Cerebellar nuclear complex (tissue), 1 donor: Measurements from ENCODE around the gene B3GAT3.
A peak's percentile ranks its signal among the peaks of the same experiment; 100 is the strongest.
"Not testable (repeated sequence)": the region's sequence is repeated elsewhere in the genome, so short reads cannot be mapped to it uniquely, and the experiment has no call there.

Experiments
- DNase-seq, 2 experiments: peaks; one replicate each; lab custom pipeline; 2025; lab: John Stamatoyannopoulos, UW

Gene B3GAT3

DNA sequence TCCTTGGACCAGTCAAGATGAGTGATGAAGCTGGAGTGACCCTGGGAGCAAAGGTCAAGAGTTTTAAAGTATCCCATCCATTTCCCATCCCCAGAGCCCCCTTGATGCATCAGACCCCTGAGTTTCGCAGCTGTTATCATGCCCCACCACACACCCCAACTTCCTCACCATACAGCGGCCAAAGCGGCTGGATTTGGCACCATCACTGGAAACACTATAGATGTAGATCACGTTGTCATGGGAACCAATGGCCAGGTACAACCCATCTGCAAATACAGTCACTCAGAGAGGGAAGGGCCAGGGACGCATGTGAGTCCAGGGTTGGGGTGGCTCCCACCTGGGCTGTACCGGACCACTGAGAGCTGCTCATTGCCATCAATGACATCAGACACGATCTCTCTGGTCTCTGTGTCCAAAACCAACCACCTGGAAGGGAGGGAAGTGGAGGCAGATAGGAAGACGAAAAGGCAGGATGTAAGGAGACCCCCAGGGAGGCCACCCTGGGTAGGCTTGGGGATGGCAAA, 17.9 kb downstream of the B3GAT3 start:
- DNase-seq = no peak

DNA sequence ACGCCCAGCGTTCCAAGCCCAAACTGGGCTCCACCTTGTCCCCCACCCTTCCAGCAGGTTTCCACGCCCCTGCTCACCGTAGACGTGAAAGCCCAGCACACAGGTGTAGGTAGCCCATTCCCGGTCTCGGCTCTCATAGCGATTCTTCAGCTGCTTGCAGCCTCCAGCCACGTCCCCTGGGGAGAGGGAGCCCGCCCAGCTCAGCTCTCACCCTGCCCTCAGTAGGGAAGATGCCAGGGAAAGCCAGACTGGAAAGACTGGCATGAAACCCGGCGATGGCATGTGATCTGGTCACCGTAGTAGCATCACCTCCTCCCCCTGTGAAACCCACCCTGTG, 18.7 kb downstream of the B3GAT3 start:
- DNase-seq = no peak

DNA sequence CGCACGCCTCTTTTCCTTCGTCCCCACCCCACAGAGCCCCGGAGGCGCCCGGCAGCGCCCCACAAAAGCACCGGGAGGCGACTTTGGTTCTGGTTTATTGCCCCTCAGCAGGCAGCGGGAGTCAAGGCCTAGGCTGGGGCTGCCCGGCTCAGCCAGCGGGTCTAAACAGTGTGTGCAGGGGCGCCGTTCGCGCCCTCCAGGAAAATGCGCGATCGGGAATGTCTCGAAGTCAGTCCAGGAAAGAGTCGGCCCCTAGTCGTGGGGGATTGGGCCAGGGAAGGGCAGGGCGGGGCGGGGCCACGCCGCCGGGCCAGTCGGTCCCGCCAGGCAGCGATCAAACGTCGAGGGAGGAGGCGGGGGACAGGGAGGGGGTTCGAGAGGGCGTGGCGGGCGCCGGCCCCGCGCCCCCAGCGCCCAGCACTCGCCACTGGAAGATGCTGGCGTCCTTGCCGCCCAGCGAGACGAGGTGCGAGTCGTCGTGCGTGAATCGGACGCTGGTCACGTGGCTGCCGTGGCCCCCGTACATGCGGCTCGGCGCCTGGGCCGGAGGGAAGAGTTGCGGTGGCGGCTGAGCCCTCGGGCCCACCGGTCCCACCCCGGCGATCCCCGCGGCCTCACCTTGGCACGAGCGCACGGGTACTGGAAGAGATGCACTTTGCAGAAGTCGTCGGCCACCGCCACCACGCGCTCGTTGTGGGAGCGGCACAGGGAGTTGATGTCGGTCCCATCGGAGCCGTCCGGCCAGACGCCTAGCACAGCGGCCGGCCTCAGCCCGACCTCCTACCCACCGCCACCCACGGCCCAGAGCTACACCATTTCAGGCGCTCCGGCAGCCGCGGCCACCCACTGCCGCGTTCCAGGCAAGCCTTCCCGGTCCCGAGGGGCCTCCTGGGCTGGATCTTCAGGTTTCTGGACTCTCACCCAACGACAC, 19.4 kb downstream of the B3GAT3 start:
- DNase-seq = peak in 1 of 2 experiments; percentile 2

DNA sequence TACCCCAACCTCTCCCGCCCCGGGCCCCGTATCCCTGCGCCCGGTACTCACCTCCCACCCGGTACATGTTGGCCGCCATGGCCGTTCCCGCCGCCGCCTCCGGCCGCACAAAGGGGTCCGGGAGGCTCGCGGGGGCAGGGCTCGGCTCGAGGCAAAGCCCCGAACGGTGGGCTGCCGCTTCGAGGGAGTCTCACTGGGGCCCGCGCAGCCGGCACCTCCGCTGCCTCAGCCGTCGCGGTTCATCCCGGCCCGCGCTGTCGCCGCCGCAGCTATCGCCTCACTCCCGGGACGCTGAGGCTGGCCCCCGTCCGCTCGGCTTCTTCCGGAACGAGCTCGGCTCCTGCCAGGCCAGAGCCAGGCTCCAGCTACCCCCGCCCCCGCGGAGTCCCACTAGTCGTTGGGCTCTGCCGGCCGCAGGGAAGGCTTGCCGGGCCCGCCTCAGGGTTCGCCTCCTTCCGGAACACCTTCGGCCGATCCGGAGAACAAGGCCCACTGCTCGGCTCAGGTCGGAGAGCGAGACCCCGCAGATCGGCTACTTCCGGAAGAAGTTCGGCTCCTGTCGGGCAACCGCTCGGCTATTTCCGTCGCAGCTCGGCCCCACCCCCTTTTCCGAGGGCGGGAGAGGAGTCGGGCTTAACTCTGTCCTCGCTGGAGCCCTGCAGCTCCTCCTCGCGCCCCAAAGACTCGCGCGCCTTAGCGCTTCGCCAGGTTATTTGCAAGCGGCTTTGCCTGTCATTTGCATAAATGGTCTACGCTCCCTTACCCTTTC, 20.2 kb downstream of the B3GAT3 start, which contains the start of gene MTA2:
TSS of gene MTA2 (minus strand) at position 494 of the 769 bp plus-strand sequence. CDS start at position 79, 415 bp downstream.
- DNase-seq = peak; percentile 82 to 93

DNA sequence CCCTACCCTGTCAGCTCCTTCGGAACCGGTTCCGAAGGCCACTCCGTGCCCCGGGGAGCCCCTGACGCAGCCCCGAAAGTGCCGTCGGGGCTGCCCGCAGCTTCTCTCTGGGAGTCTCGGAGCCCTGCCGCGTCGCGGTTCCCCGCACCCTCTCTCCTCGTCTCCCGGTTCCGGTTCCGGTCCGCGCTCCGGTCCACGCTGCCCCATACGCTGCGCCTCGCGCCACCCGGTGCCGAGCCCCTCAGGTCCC, 20.7 kb downstream of the B3GAT3 start:
- DNase-seq = no peak

DNA sequence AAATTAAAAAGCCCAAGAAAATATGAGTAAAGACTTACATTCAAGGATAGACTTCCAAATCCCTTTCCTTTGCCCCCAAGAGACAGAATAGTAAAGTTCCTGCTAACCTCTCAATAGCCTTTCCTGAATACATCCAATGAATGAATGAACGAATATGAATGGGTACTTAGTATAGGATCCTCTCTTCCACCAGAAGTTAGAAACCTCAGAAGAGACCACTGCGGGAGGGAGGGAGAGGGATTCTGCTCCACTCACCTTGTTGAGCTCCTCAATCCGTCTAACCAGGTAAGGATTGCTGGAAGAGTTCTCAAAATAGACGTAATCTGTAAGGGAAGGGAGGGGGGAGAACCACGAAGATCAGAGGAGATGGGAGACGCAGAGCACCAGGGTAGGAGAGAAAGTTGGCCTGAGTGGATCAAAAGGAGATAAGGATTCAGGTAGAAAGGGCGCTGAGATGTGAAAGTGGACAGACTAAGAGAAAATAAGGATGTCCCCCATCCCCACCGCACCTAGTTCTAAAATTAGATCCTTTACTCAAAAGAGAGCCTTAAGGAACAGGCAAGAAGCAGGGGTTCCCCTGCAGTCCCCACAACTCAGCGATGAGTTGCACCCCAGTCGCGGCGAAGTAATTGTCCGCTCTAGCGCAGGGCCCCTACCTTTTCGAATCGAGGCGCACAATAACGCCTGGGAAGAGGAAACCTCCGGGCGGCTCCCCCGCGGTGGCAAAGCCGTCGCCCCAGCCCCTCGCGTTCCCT, 21.2 kb downstream of the B3GAT3 start:
- DNase-seq = no peak

DNA sequence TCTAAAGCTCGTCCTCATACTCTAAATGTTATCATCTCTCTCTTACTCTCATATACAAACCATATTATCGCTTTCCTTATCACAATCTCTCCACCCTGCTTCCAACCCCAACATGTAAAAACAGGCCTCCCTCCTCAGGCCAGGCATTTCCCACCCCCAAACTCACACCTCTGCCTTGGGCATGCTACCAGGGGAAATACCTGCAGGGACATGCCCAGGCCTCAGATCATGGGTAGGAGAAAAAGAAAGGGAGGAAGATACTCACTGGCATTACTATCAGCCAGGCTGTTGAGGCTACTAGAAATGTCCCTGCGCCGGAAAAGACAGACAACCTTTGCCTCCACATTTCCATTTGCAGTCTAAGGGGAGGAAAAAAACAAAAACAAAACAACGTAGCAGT, 21.9 kb downstream of the B3GAT3 start:
- DNase-seq = no peak

DNA sequence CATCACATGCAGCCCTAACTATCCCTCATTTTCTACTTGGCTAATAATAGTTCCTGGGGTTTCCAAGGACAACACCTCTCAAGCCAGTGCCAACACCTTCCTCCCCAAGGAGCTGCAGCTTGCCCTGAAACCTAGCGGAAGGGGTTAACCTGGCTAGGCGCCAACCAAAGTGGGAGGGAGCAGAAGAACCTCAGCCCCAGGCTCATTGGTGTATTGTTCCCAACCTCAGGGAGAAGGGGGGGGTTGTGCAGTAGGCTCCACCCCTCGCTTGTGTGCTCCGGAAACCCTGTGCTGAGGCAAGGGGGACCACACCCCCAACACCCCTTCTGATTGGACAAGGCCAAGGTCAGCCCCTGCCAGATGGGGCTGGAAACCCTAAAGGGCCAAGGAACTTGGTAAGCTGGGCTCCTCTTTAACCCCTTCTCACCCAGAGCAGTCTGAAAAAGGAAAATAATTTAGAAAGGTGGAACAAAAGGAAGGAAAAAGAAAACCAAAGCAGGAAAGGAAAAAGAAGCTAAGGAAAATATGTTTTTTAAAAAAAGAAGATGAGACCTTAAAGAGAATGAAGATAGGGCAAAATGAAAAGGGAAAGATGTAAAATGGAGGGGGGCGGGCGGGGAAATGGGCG, 22.6 kb downstream of the B3GAT3 start:
- peak in 1 of 2 experiments; percentile 16 for DNase-seq

DNA sequence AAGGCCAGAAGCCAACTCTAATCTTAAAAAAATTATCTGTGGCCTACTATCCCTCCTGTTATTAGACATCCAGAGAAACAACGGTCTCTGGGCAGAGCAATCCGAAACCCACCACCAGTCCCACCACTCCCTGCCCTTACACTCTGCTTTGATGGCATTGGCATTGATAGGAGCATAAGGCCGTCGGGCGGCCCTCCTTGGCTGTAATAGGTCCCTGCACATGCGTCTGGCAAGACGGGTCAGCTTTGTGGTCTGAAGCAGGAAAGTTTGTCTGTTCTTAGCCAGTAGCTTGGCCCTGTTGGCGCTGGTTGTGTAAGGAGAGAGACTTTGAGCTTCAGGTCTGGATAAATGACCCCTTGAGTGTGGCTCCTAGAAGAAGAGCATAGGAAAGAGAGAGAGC, 26.7 kb downstream of the B3GAT3 start:
- no peak for DNase-seq

DNA sequence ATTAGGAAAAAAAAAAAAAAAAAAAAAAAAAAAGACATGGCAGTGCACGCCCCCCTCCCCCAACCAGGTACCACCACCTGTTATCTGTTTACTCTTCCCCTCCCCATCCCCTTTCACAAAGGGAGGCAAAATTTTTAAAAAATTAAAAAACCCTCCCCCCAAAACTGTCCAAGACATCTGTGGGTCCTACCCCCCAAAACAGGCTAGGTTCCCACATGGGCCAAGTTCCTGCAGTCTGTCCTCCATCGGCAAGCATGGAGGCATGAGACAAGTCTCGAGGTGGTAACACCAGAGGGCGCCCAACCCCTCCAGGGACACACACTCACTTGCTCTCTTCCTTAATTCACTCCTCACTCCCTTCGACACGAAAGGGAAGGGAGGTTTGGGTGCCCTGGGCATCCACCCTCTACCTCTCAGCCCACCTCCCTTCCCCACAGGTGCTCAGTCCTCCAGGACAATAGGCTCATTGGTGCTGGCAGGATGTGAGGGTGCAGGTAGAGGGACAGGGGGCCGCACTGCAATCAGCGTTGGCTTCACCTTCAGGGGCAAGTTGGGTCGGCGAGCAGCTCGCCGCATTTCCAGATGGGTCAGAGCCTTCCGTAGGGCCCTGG, 28.2 kb downstream of the B3GAT3 start:
- no peak for DNase-seq

DNA sequence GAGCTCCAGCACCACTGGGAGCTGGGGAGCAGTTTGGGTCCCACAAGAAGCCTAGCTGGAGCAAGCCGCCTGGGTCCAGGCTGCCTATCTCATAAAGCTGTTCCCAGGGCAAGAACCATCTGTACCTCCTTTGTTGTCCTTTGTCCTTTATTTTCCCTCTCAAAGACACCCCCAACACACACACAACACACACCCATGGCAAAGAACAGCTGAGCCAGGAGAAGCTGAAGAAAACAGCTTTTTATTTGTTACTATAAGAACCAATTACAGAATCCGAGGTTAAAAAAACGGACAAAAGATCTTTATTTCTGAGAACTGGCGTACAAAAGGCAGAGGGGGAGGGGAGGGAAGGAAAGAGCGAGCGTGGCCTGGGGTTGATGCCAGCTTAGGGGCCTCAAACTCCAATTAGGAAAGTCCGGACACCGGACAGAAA, 28.8 kb downstream of the B3GAT3 start:
- DNase-seq = no peak

DNA sequence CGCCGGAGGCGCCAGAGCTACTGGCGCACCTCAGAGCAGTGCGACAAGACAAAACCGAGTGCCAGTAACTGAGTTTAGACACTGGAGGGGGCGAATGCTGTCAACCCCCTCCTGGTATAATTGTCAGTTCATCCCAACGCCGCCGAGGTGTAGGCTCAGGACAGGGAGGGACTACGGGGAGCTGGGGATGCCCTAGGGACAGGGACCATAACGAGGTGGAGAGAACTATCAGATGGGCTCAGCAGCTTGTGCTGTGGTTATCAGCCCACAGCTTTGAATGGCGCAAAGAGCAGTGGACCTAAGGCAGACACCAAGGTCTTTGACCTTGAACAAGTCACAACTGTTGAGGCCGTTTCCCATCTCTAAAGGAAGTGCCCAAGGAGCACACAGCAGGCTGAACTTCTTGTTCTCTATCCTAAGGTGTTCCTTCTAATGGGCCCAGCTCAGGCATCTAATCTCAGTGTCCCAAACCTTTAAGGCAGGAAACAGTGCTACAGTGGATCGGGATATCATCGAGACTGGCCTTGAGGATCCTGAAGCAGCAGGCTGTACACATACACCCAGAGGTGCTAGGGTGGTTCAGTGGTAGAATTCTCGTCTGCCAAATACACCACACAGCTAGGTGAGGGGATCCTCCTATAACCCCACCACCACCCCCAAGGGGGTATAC, 29.5 kb downstream of the B3GAT3 start:
- no peak for DNase-seq

DNA sequence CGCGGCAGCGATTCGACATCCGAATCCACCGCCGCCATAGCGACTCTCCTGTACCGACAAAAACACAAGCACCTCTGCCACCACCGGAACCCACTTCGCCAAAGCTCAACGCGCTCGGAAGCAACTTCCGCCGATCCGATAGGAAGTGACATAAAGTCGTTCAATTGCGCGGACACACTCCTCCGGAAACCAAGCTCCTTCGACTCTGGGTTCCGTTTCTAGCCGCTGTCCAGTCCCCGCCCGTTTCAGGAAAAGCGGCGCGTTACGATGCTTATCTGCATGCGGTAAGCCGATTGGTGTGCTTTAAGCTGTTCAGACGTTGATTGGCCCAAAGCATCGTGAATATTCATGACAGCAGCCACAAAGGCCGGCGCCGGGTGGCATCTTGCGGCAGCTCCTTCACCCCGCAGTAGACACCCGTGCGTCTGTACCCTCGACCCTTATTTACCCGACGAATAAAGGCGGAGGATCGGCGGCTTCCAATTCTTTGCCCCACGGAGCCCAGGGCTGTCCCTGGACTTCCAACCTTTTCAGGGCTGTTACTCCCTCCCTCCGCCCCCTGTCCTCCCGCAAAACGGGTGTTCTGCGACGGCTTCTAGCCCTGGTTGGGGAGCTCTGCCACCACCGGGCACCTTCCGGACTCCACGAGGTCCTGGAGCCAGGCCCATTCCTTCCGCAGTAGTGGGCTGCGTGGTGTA, 30.2 kb downstream of the B3GAT3 start, which contains the start of gene TUT1:
TSS of gene TUT1 (minus strand) at position 76 of the 698 bp plus-strand sequence. CDS start at position 38, 38 bp downstream.
- peak; percentile 95 to 98 for DNase-seq

DNA sequence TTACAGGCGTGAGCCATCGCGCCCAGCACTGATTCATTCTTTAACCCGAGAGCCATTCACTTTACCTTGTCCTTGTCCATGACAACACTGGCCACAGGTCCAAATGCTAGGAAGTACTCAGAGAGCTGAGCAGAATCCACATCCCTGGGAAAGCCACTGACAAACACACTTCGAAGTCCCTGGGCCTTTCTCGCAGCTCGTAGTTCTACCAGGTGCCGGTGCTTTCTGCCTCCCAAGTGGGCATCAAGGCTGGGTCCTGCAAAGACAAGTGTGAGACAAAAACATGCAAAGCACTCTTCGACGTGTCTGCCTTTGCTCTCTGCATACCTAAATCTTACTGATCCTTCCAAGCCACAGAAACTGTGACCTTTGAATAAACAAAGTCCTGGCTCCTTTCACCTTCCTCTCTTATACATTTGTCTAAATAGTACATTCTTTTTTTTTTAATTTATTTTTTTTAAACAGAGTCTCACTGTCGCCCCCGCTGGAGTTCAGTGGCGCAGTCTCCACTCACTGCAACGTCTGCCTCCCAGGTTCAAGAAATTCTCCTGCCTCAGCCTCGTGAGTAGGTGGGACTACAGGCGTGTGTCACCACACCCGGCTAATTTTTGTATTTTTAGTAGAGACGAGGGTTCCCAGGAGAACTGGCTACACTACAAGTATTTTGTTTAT, 32.7 kb downstream of the B3GAT3 start:
- DNase-seq = no peak

DNA sequence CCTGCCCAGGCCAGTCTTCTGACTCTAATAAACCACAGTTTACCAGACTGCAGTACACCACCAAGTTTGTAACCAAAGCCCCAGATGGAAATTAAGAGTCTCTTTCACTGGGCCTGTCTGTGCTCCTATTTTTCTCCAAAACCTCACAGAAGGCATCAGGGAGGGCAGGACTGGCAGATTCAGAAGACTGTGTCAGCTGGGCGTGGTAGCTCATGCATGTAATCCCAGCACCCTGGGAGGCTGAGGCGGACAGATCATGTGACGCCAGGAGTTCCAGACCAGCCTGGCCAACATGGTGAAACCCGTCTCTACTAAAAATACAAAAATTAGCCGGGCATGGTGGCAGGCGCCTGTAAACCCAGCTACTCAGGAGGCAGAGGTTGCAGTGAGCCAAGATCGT, 36.4 kb downstream of the B3GAT3 start:
- not testable (repeated sequence) for DNase-seq

DNA sequence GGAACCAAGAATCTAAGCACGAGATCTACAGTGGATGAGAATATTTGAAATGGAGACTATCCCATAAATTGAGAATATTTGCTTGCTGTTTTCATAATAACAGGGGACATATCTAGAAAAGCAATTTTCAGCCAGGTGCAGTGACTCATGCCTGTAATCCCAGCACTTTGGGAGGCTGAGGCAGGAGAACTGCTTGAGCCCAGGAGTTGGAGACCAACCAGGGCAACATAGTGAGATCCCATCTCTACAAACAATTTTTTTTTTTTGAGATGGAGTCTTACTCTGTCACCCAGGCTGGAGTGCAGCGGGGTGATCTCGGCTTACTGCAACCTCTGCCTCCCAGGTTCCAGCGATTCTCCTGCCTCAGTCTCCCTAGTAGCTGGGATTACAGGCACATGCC, 40.1 kb downstream of the B3GAT3 start:
- DNase-seq = not testable (repeated sequence)

DNA sequence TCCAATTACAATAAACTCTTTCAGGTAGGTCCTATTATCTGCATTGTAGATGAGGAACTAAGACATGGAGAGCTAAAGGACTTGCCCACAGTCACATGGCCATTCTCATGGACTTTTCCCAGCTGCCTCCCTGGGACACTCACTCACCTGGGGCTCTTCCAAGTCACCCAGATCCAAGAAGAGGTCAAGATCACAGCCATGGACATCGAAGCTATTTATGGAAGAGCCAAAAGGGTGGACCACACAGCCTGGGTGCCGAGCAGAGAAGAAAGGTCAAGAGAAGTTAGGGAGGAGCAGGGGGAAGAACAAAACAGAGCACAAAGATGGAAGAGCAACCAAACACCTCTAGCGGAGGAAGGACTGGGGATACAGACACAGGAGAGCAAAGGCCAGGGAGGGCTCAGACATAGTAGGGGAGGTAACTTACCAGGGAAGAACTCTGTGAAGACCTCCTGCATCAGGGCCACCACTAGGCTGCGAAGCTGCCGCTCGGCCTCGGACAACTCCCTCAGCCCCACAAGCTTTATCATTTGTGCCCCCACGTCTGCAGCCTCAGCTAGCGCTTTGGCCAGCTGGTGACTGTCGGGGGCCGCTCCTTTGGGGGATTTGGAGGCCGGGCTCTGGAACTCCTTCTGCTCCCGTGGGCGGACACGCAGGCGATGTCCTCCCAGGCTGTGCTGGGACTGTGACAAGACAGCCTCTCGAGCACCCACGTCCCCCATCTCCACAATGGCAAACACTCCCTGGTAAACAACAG, 40.6 kb downstream of the B3GAT3 start:
- DNase-seq = no peak

DNA sequence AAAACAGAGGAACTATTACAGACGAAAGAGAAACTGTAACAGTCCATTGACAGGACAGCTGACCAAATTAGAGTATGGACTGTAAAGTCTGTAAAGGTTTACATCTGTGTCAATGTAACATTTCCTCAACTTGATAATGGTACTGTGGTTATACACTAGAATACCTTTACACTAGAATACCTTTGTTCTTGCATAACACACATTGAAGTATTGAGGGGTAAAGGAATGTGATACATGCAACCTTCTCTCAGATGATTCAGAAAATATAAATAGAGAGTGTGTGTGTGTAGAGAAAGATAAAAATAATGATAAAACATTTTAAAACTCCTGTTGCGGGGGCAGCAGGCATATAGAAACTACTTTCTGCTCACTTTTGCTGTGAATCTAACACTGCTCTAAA, 42.5 kb downstream of the B3GAT3 start:
- DNase-seq = no peak

DNA sequence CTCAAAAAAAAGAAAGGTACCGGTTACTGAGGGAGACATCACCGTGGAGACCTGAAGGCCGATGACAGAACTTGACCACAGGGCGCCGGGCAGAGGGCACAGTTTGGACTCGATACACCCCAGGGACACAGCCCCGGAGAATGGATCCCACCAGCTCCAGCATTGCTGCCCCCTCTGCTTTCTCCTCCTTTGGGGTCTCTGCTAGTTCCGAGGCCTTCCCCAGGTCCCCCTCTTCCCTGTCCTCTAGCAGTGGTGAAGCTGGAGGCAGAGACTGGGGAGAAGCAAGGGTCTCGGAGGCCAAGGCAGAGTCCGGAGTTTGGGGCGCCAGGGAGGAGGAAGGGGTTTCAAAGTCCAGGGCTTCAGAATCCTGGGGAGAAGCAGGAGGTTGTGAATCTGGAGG, 43.2 kb downstream of the B3GAT3 start:
- no peak for DNase-seq
